ENCODE results near the gene MRAS. TPM values are rescaled to one million over a fixed set of nuclear protein-coding genes. Genes with fewer than 3 reads are reported as not detected.

Gene MRAS
- polyA plus RNA-seq, 3 donors = 6.2 to 13.2 (median 8.3) TPM

DNA sequence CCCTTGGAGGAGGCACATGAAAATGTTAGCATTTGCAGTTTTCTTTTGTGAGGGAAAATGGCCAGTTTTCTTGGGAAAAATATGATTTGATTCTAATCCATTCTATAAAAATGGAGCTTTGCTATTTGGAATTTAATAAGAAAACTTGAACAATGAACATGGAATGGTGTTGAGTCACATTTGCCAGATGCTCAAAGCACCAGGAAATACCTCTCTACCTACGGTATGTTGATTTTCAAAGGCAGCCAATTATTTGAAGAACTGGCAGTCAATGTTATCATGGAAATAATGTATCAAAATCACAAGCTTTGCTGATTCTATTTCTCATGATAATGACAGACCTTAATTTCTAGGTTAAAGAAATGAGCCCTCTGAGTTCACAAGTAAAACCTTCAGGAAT, 33.6 kb upstream of the MRAS start:
- intact Hi-C loops (cut with micrococcal nuclease) = no loop called here
- no peak overlapping the region for H3K4me2 ChIP-seq (replicated peaks; ENCODE audit: extremely low read depth, low read length, poor library complexity, severe bottlenecking)
- H3K9ac ChIP-seq (ENCODE audit: insufficient read depth, low read length, poor library complexity, severe bottlenecking) = no peak overlapping the region
- no peaks in the 10 kb centered on the region for H3K4me1 ChIP-seq (ENCODE audit: control insufficient read depth in 1 of 2, insufficient read depth in 2 of 2, low read length in 2 of 2)
- H2AFZ ChIP-seq (ENCODE audit: insufficient read depth, low read depth, low read length, poor library complexity, severe bottlenecking) = no peak overlapping the region
- H3K9me3 Mint-ChIP-seq = peaks cover 3 to 14% (median 10%) of the 10 kb centered on the region in 7 donors
- no peak overlapping the region for H3K27ac Mint-ChIP-seq
- no peak overlapping the region for H3K27ac ChIP-seq (ENCODE audit: low read depth in 1 of 2, low read length in 2 of 2)
- no peaks in the 10 kb centered on the region for H3K79me2 ChIP-seq (ENCODE audit: insufficient read depth, low read length)
- WGBS (ENCODE audit: insufficient coverage) = no CpG with 5 or more reads among the region's 1 CpG
- H4K20me1 ChIP-seq (ENCODE audit: insufficient read depth, low read length) = no peaks in the 10 kb centered on the region
- TF ChIP-seq, protein P1, sequence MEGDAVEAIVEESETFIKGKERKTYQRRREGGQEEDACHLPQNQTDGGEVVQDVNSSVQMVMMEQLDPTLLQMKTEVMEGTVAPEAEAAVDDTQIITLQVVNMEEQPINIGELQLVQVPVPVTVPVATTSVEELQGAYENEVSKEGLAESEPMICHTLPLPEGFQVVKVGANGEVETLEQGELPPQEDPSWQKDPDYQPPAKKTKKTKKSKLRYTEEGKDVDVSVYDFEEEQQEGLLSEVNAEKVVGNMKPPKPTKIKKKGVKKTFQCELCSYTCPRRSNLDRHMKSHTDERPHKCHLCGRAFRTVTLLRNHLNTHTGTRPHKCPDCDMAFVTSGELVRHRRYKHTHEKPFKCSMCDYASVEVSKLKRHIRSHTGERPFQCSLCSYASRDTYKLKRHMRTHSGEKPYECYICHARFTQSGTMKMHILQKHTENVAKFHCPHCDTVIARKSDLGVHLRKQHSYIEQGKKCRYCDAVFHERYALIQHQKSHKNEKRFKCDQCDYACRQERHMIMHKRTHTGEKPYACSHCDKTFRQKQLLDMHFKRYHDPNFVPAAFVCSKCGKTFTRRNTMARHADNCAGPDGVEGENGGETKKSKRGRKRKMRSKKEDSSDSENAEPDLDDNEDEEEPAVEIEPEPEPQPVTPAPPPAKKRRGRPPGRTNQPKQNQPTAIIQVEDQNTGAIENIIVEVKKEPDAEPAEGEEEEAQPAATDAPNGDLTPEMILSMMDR (IDR thresholded peaks at IDR 0.05) = no peak
- H3K27me3 ChIP-seq (ENCODE audit: control insufficient read depth in 2 of 2, insufficient read depth in 2 of 2, low read length in 2 of 2) = no peaks in the 10 kb centered on the region
- H3K4me3 Mint-ChIP-seq = no peak overlapping the region
- no peak for DNase-seq
- no peaks in the 10 kb centered on the region for H3K4me1 Mint-ChIP-seq
- H3K9me3 ChIP-seq (replicated peaks in 1 of 2; ENCODE audit: control insufficient read depth in 1 of 2, insufficient read depth in 1 of 2, low read length in 2 of 2) = peaks cover 2 to 4% of the 10 kb centered on the region in 2 donors
- peaks cover 6 to 14% (median 12%) of the 10 kb centered on the region in 3 donors for H3K27me3 Mint-ChIP-seq (ENCODE audit: low read depth in 3 of 3)
- no peaks in the 10 kb centered on the region for H3K36me3 Mint-ChIP-seq
- no peak overlapping the region for H3K4me3 ChIP-seq (replicated peaks in 1 of 3; ENCODE audit: low read depth in 2 of 3, low read length in 3 of 3)
- H3K36me3 ChIP-seq (replicated peaks in 1 of 2; ENCODE audit: control insufficient read depth in 1 of 2, insufficient read depth in 2 of 2, low read length in 2 of 2) = no peaks in the 10 kb centered on the region

GRCh38 chr3:138317687-138318086, 30.7 kb upstream of the MRAS start:
- Histone ChIP-seq H3K9me3 (replicated peaks in 1 of 2; ENCODE audit: control insufficient read depth in 1 of 2, insufficient read depth in 1 of 2, low read length in 2 of 2) (no peaks in the 10 kb centered on the region), H3K4me1 (ENCODE audit: control insufficient read depth in 1 of 2, insufficient read depth in 2 of 2, low read length in 2 of 2) (peaks cover 0 to 4% of the 10 kb centered on the region in 2 donors), H2AFZ (ENCODE audit: insufficient read depth, low read depth, low read length, poor library complexity, severe bottlenecking) (no peak overlapping the region), H3K36me3 (replicated peaks in 1 of 2; ENCODE audit: control insufficient read depth in 1 of 2, insufficient read depth in 2 of 2, low read length in 2 of 2) (no peaks in the 10 kb centered on the region), H4K20me1 (ENCODE audit: insufficient read depth, low read length) (no peaks in the 10 kb centered on the region), H3K27me3 (ENCODE audit: control insufficient read depth in 2 of 2, insufficient read depth in 2 of 2, low read length in 2 of 2) (no peaks in the 10 kb centered on the region), H3K4me2 (replicated peaks; ENCODE audit: extremely low read depth, low read length, poor library complexity, severe bottlenecking) (no peak overlapping the region), H3K9ac (ENCODE audit: insufficient read depth, low read length, poor library complexity, severe bottlenecking) (no peak overlapping the region), H3K79me2 (ENCODE audit: insufficient read depth, low read length) (no peaks in the 10 kb centered on the region), H3K4me3 (replicated peaks in 1 of 3; ENCODE audit: low read depth in 2 of 3, low read length in 3 of 3) (no peak overlapping the region), H3K27ac (ENCODE audit: low read depth in 1 of 2, low read length in 2 of 2) (no peak overlapping the region)
- no peak for DNase-seq
- Mint-ChIP-seq H3K4me3 (no peak overlapping the region), H3K4me1 (peaks cover 6% of the 10 kb centered on the region), H3K27me3 (ENCODE audit: low read depth in 3 of 3) (peaks cover 5 to 11% (median 6%) of the 10 kb centered on the region in 3 donors), H3K36me3 (no peaks in the 10 kb centered on the region), H3K9me3 (peaks cover 0 to 5% (median 0%) of the 10 kb centered on the region in 7 donors), H3K27ac (no peak overlapping the region)
- intact Hi-C loops (cut with micrococcal nuclease) = no loop called here
- TF ChIP-seq, protein P1 (IDR thresholded peaks at IDR 0.05) = no peak
- no CpG with 5 or more reads among the region's 1 CpG for WGBS (ENCODE audit: insufficient coverage)

Measured in CD14-positive monocyte (primary cell).